ENCODE results near the gene IFNB1.
A peak's percentile ranks its signal among the peaks of the same experiment; 100 is the strongest.

The IFNB1 gene

GRCh38 chr9:21077781-21078180, at the start of gene IFNB1:
TSS of gene IFNB1 (minus strand) at chr9:21077942. CDS start at chr9:21077869, 73 bp downstream.
- H3K27me3 Mint-ChIP-seq, result peaks cover 14% of the 10 kb centered on the region
- no peak within 1 kb of the TSS for H3K4me3 Mint-ChIP-seq
- no peaks in the 10 kb centered on the region for H3K36me3 Mint-ChIP-seq
- no peak for DNase-seq
- no peak within 1 kb of the TSS for H3K27ac Mint-ChIP-seq
- CTCF ChIA-PET, result interaction anchor here (0.6 to 2.8 kb wide), 10 partner anchors 26 to 1151 kb away, joined by 3 to 54 read pairs (median 4); no protein-coding TSS in a partner anchor
- no peaks in the 10 kb centered on the region for H3K9me3 Mint-ChIP-seq
- peaks cover 33% of the 10 kb centered on the region for H3K4me1 Mint-ChIP-seq

GRCh38 chr9:21121595-21122251, 44.0 kb upstream of the IFNB1 start:
- peaks cover 34% of the 10 kb centered on the region for H3K27me3 Mint-ChIP-seq
- no peaks in the 10 kb centered on the region for H3K36me3 Mint-ChIP-seq
- H3K27ac Mint-ChIP-seq, result no peak overlapping the region
- no peak overlapping the region for H3K4me3 Mint-ChIP-seq
- CTCF ChIA-PET, result no interaction called here
- H3K4me1 Mint-ChIP-seq, result no peaks in the 10 kb centered on the region
- no peak for DNase-seq
- no peaks in the 10 kb centered on the region for H3K9me3 Mint-ChIP-seq

- CTCF ChIA-PET, result no interaction called here
- H3K9me3 Mint-ChIP-seq, result no peaks in the 10 kb centered on the region
- H3K27ac Mint-ChIP-seq, result no peak overlapping the region
- no peak overlapping the region for H3K4me3 Mint-ChIP-seq
- no peak for DNase-seq
- H3K36me3 Mint-ChIP-seq, result no peaks in the 10 kb centered on the region
- no peaks in the 10 kb centered on the region for H3K4me1 Mint-ChIP-seq
- peaks cover 39% of the 10 kb centered on the region for H3K27me3 Mint-ChIP-seq
These were observed 43.3 kb upstream of the IFNB1 start for GRCh38 chr9:21121079-21121478.

- H3K4me3 Mint-ChIP-seq, result no peak overlapping the region
- no peaks in the 10 kb centered on the region for H3K4me1 Mint-ChIP-seq
- no peaks in the 10 kb centered on the region for H3K36me3 Mint-ChIP-seq
- peaks cover 36% of the 10 kb centered on the region for H3K27me3 Mint-ChIP-seq
- H3K9me3 Mint-ChIP-seq, result no peaks in the 10 kb centered on the region
- H3K27ac Mint-ChIP-seq, result no peak overlapping the region
- no peak for DNase-seq
- CTCF ChIA-PET, result interaction anchor here (0.7 to 1.5 kb wide), 3 partner anchors 8 to 133 kb away, joined by 3 to 9 read pairs (median 3); partner anchors contain the start of gene IFNB1
These were observed 41.5 kb upstream of the IFNB1 start for GRCh38 chr9:21119093-21119770.

GRCh38 chr9:21114311-21114710, 36.6 kb upstream of the IFNB1 start:
- Mint-ChIP-seq H3K36me3 (no peaks in the 10 kb centered on the region), H3K4me3 (no peak overlapping the region), H3K9me3 (no peaks in the 10 kb centered on the region), H3K27me3 (peaks cover 21% of the 10 kb centered on the region), H3K4me1 (no peaks in the 10 kb centered on the region), H3K27ac (no peak overlapping the region)
- no peak for DNase-seq
- CTCF ChIA-PET, result interaction anchor here (0.6 to 0.9 kb wide), 2 partner anchors 230 to 1650 kb away, joined by 3 to 4 read pairs; no protein-coding TSS in a partner anchor

- Mint-ChIP-seq H3K36me3 (no peaks in the 10 kb centered on the region), H3K27me3 (peaks cover 10% of the 10 kb centered on the region), H3K9me3 (no peaks in the 10 kb centered on the region), H3K4me1 (no peaks in the 10 kb centered on the region), H3K27ac (no peak overlapping the region), H3K4me3 (no peak overlapping the region)
- DNase-seq, result no peak
- CTCF ChIA-PET, result interaction anchor here (0.7 to 4.8 kb wide), 33 partner anchors 7 to 1646 kb away, joined by 3 to 54 read pairs (median 4); partner anchors contain the start of genes HACD4, IFNB1 and MLLT3
These were observed 33.2 kb upstream of the IFNB1 start for GRCh38 chr9:21110708-21111576.

- no peak for DNase-seq
- H3K36me3 Mint-ChIP-seq, result no peaks in the 10 kb centered on the region
- peaks cover 9% of the 10 kb centered on the region for H3K27me3 Mint-ChIP-seq
- CTCF ChIA-PET, result interaction anchor here (0.6 to 3.1 kb wide), 2 partner anchors 7 to 350 kb away, joined by 3 to 13 read pairs; no protein-coding TSS in a partner anchor
- no peak overlapping the region for H3K27ac Mint-ChIP-seq
- no peak overlapping the region for H3K4me3 Mint-ChIP-seq
- peaks cover 5% of the 10 kb centered on the region for H3K4me1 Mint-ChIP-seq
- H3K9me3 Mint-ChIP-seq, result no peaks in the 10 kb centered on the region
These were observed 27.0 kb upstream of the IFNB1 start for GRCh38 chr9:21104787-21105186.

GRCh38 chr9:21102305-21102704, 24.6 kb upstream of the IFNB1 start:
- Mint-ChIP-seq H3K4me1 (peaks cover 9% of the 10 kb centered on the region), H3K27me3 (peaks cover 9% of the 10 kb centered on the region), H3K36me3 (no peaks in the 10 kb centered on the region), H3K9me3 (no peaks in the 10 kb centered on the region), H3K4me3 (no peak overlapping the region), H3K27ac (no peak overlapping the region)
- DNase-seq, result no peak
- CTCF ChIA-PET, result interaction anchor here (0.7 to 3.1 kb wide), 3 partner anchors 9 to 154 kb away, joined by 3 to 13 read pairs (median 3); no protein-coding TSS in a partner anchor

GRCh38 chr9:21097817-21098216, 20.1 kb upstream of the IFNB1 start:
- H3K9me3 Mint-ChIP-seq, result no peaks in the 10 kb centered on the region
- no peaks in the 10 kb centered on the region for H3K36me3 Mint-ChIP-seq
- no peak for DNase-seq
- peaks cover 1% of the 10 kb centered on the region for H3K27me3 Mint-ChIP-seq
- CTCF ChIA-PET, result interaction anchor here (1.2 to 2.0 kb wide), 3 partner anchors 9 to 19 kb away, joined by 4 to 6 read pairs (median 6); no protein-coding TSS in a partner anchor
- no peak overlapping the region for H3K27ac Mint-ChIP-seq
- H3K4me1 Mint-ChIP-seq, result peaks cover 24% of the 10 kb centered on the region
- no peak overlapping the region for H3K4me3 Mint-ChIP-seq

- no peak for DNase-seq
- Mint-ChIP-seq H3K9me3 (no peaks in the 10 kb centered on the region), H3K36me3 (no peaks in the 10 kb centered on the region), H3K4me3 (peak overlapping the region; percentile 60), H3K4me1 (peaks cover 31% of the 10 kb centered on the region), H3K27ac (peak overlapping the region; percentile 90), H3K27me3 (peaks cover 3% of the 10 kb centered on the region)
- CTCF ChIA-PET, result interaction anchor here (0.6 to 1.4 kb wide), 7 partner anchors 10 to 163 kb away, joined by 3 to 6 read pairs (median 4); no protein-coding TSS in a partner anchor
These were observed 19.1 kb upstream of the IFNB1 start for GRCh38 chr9:21096901-21097255.

- Mint-ChIP-seq H3K4me1 (peaks cover 37% of the 10 kb centered on the region), H3K27me3 (peaks cover 5% of the 10 kb centered on the region), H3K9me3 (no peaks in the 10 kb centered on the region), H3K27ac (peak overlapping the region; percentile 90), H3K36me3 (no peaks in the 10 kb centered on the region), H3K4me3 (peak overlapping the region; percentile 60)
- peak; percentile 52 for DNase-seq
- CTCF ChIA-PET, result interaction anchor here (0.6 to 1.4 kb wide), 8 partner anchors 9 to 163 kb away, joined by 3 to 6 read pairs (median 4); no protein-coding TSS in a partner anchor
These were observed 18.6 kb upstream of the IFNB1 start for GRCh38 chr9:21096172-21096900.

- Mint-ChIP-seq H3K36me3 (peaks cover 2% of the 10 kb centered on the region), H3K27me3 (peaks cover 11% of the 10 kb centered on the region), H3K4me1 (peaks cover 38% of the 10 kb centered on the region), H3K4me3 (no peak overlapping the region), H3K9me3 (no peaks in the 10 kb centered on the region), H3K27ac (no peak overlapping the region)
- CTCF ChIA-PET, result interaction anchor here (1.2 to 1.4 kb wide), 4 partner anchors 8 to 19 kb away, joined by 5 to 8 read pairs (median 6); no protein-coding TSS in a partner anchor
- DNase-seq, result no peak
These were observed 17.8 kb upstream of the IFNB1 start for GRCh38 chr9:21095561-21095960.

- peaks cover 23% of the 10 kb centered on the region for H3K4me1 Mint-ChIP-seq
- H3K4me3 Mint-ChIP-seq, result no peak overlapping the region
- no peak for DNase-seq
- CTCF ChIA-PET, result interaction anchor here (1.3 to 2.1 kb wide), 2 partner anchors 8 to 9 kb away, joined by 5 to 6 read pairs; no protein-coding TSS in a partner anchor
- no peak overlapping the region for H3K27ac Mint-ChIP-seq
- peaks cover 22% of the 10 kb centered on the region for H3K27me3 Mint-ChIP-seq
- peaks cover 2% of the 10 kb centered on the region for H3K9me3 Mint-ChIP-seq
- peaks cover 2% of the 10 kb centered on the region for H3K36me3 Mint-ChIP-seq
These were observed 8.8 kb upstream of the IFNB1 start for GRCh38 chr9:21086538-21086937.

Measured in activated naive CD4-positive, alpha-beta T cell treated with anti-CD3 and anti-CD28 coated beads, Interleukin-2, amount 10 ng/mL, durations not matched to agents 7 days and 5 days (primary cell).